ENCODE data around the gene ATP5IF1. TPM values are rescaled to one million over a fixed set of nuclear protein-coding genes. Genes with fewer than 3 reads are reported as not detected.

Gene ATP5IF1
- total RNA-seq, result 67.7 TPM

GRCh38 chr1:28235755-28236655 lies at the start of gene ATP5IF1:
TSS of gene ATP5IF1 (plus strand) at chr1:28236124. CDS start at chr1:28236184, 60 bp downstream.
- DNase-seq (ENCODE audit: low spot score in 2 of 2), result peak; percentile 87 to 99
- peak; percentile 28 for FAIRE-seq

- DNase-seq (ENCODE audit: low spot score in 2 of 2), result no peak
- no peak for FAIRE-seq
These were observed 45.5 kb upstream of the ATP5IF1 start for GRCh38 chr1:28190337-28190979.

DNA sequence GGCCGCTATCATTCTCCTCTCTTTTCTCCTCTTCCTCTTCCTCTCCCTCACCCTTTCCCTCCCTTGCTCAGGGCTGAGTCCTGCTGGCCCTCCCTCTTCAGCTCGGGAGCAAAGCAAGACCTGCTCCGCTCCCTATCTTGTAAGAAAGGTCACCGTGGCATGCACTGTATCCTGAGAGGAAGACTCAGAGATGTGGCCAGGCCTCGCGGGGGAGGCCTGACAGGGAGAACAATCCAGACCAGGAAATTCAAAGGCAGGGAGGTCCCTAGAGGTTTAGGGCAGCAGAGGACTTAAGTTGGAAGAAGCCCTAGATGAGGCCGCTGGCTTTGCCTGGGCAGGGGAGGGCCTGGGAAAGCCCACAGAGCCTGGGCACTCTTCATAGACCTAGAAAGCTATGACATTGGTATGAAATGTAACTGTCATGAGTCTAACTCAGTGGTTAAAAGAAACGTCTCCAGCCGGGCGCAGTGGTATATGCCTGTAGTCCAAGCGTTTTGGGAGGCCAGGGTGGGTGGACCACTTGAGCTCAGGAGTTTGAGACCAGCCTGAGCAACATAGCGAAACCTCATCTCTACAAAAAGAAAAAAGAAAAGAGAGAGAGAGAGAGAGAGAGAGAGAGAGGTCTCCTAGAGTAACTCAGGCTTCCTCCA lies 44.8 kb upstream of the ATP5IF1 start:
- no peak for DNase-seq (ENCODE audit: low spot score in 2 of 2)
- FAIRE-seq, result no peak

GRCh38 chr1:28193701-28194161 lies 42.2 kb upstream of the ATP5IF1 start:
- no peak for DNase-seq (ENCODE audit: low spot score in 2 of 2)
- FAIRE-seq, result no peak

GRCh38 chr1:28194326-28195035 lies 41.4 kb upstream of the ATP5IF1 start:
- DNase-seq (ENCODE audit: low spot score in 2 of 2) (no peak), FAIRE-seq (no peak)

- DNase-seq (ENCODE audit: low spot score in 2 of 2) (no peak), FAIRE-seq (no peak)
These were observed 40.1 kb upstream of the ATP5IF1 start for GRCh38 chr1:28195780-28196179.

- DNase-seq (ENCODE audit: low spot score in 2 of 2), result no peak
- FAIRE-seq, result no peak
These were observed 39.6 kb upstream of the ATP5IF1 start for GRCh38 chr1:28196330-28196729.

- FAIRE-seq (no peak), DNase-seq (ENCODE audit: low spot score in 2 of 2) (no peak)
These were observed 38.1 kb upstream of the ATP5IF1 start for GRCh38 chr1:28197682-28198415.

GRCh38 chr1:28199328-28200233 lies 36.3 kb upstream of the ATP5IF1 start:
- FAIRE-seq, result no peak
- no peak for DNase-seq (ENCODE audit: low spot score in 2 of 2)

GRCh38 chr1:28200234-28200873 lies 35.6 kb upstream of the ATP5IF1 start:
- FAIRE-seq (no peak), DNase-seq (ENCODE audit: low spot score in 2 of 2) (no peak)

- DNase-seq (ENCODE audit: low spot score in 2 of 2) (no peak), FAIRE-seq (no peak)
These were observed 30.7 kb upstream of the ATP5IF1 start for GRCh38 chr1:28205243-28205642.

DNA sequence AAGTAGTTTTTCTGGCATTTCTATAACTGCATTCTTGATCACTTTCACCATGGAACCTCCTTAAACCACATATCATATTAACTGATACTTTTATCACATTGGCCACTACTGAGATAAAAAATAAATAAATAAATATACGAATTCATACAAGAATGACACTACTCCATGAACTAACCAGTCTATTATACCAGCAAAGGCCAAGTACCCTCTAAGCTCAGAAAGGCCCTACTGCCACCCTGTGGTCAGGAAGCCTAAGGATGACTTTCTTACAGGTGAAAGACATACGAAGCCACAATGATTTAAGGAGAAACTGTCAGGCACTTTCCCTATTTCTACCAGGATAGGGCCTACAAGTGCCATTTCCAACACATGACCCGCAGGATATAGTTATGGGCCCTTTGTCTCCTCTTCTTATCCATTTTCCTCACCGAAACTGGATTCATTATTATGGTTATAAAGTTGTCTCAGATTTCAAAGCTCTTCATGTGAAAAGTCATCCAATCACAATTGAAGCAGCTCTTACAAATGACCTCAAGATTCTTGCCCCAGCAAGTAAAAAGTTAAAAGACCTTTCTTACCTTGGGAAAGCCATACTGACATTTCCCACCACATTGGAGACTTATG lies 27.0 kb upstream of the ATP5IF1 start:
- no peak for FAIRE-seq
- DNase-seq (ENCODE audit: low spot score in 2 of 2), result peak; percentile 38 to 43

DNA sequence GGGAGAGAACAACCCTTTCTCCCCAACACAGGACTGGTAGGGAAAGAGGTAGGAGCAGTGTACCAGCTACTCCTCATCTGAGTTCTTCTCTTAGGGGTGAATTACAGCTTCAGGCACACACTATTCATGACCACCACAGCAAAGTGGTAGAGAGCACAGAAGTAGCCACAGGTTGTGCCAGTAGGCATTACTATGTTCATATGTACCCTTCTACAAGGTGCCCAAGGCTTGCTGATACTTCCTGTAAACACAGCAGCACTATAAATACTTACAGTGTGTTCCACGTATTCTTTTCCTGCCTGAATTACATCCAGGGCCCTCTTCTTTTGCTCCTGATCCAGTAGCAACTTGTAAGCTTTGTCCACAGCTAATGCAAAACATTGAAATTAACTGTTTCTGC lies 26.2 kb upstream of the ATP5IF1 start:
- FAIRE-seq (no peak), DNase-seq (ENCODE audit: low spot score in 2 of 2) (no peak)

DNA sequence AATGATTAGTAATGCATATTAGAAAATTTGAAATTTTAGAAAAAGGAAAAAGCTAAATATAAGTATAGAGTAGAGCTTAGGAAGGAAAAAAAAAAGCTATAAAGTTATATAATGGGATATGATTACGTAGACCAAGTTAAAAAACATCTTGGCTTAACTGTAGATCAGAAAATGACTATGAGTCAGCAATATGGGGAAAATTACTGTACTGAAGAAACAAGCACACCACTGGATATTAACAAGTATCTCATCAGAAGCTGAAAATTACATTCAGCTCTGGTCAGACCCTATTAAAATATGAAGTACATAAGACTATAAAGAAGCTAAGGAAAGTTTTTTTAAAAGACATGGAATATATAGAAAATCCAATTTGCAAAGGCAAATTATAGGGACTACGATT lies 22.6 kb upstream of the ATP5IF1 start:
- DNase-seq (ENCODE audit: low spot score in 2 of 2) (no peak), FAIRE-seq (peak; percentile 52)

GRCh38 chr1:28229089-28229488 lies 6.8 kb upstream of the ATP5IF1 start:
- FAIRE-seq (no peak), DNase-seq (ENCODE audit: low spot score in 2 of 2) (no peak)

- no peak for FAIRE-seq
These were observed 5.9 kb upstream of the ATP5IF1 start for GRCh38 chr1:28229996-28230395.

DNA sequence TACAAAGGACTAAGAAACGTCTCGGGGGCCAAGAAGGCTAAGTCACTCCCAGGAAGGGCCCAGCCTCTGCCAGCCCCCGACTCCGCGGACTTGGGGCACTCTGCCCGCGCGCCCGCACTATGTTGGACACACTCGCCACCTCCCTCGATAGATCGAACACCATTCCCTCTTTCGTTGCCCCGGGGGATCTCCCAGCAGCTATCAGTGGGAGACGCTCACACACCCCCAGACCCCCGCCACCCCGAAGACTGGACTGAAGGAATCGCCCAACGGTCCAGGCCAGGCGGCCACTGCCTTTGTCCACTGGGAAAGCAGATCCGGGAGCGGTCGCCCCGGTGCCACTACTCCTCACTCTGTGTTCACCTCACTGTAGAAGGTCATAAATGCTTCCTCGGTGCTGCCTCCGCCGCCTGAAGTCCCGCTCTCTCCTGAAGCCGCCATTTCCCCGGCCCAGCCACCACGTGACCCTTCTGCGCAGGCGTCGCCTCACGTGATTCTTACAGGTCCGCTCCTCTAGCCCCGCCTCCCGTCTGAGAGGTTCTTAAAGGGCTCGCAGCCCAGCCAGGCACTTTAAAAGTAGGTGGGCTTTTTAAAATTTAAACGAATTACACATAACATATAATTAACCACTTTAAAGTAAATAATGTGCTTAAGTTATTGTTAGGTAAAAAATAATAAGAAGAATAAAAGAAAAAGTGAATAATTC lies 3.2 kb upstream of the ATP5IF1 start, which contains the start of gene DNAJC8:
Gene DNAJC8 (minus strand): TSS at position 472 of the 706 bp plus-strand sequence. CDS start 31 bp downstream, at position 441.
- DNase-seq (ENCODE audit: low spot score in 2 of 2), result peak; percentile 78 to 89
- FAIRE-seq, result no peak

More at GRCh38 chr1:28229996-28230395, 5.9 kb upstream of the ATP5IF1 start:
- DNase-seq (ENCODE audit: low spot score in 2 of 2), result no peak

Data from frontal cortex (tissue), 4 donors.